ENCODE results near the gene CERS6. TPM values are rescaled to one million over a fixed set of nuclear protein-coding genes. Genes with fewer than 3 reads are reported as not detected.

The CERS6 gene
- total RNA-seq, 4 donors from 2014 or later, result 46.6 to 67.7 (median 53.6) TPM

- no peak for DNase-seq (ENCODE audit: extremely low spot score)
- Histone ChIP-seq H3K4me3 (peak overlapping the region in 1 of 4 donors; percentile 15), H3K4me1 (peaks cover 0 to 11% (median 0%) of the 10 kb centered on the region in 4 donors), H3K9me3 (no peaks in the 10 kb centered on the region), H3K27me3 (no peaks in the 10 kb centered on the region), H3K27ac (replicated peaks in 1 of 4) (no peak overlapping the region), H3K36me3 (peaks cover 0 to 6% (median 0%) of the 10 kb centered on the region in 4 donors)
- TF ChIP-seq, protein P1, sequence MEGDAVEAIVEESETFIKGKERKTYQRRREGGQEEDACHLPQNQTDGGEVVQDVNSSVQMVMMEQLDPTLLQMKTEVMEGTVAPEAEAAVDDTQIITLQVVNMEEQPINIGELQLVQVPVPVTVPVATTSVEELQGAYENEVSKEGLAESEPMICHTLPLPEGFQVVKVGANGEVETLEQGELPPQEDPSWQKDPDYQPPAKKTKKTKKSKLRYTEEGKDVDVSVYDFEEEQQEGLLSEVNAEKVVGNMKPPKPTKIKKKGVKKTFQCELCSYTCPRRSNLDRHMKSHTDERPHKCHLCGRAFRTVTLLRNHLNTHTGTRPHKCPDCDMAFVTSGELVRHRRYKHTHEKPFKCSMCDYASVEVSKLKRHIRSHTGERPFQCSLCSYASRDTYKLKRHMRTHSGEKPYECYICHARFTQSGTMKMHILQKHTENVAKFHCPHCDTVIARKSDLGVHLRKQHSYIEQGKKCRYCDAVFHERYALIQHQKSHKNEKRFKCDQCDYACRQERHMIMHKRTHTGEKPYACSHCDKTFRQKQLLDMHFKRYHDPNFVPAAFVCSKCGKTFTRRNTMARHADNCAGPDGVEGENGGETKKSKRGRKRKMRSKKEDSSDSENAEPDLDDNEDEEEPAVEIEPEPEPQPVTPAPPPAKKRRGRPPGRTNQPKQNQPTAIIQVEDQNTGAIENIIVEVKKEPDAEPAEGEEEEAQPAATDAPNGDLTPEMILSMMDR (IDR thresholded peaks at IDR 0.05), result no peak
- TF ChIP-seq POLR2A (IDR thresholded peaks at IDR 0.05; ENCODE audit: low read depth) (no peak), EP300 (IDR thresholded peaks at IDR 0.05) (no peak)
- intact Hi-C loops (cut with DNase I), result no loop called here
- 52% methylated on average over 10 of the region's 10 CpGs for WGBS
Observed at GRCh38 chr2:168819050-168819715, 363.1 kb downstream of the CERS6 start.

DNA sequence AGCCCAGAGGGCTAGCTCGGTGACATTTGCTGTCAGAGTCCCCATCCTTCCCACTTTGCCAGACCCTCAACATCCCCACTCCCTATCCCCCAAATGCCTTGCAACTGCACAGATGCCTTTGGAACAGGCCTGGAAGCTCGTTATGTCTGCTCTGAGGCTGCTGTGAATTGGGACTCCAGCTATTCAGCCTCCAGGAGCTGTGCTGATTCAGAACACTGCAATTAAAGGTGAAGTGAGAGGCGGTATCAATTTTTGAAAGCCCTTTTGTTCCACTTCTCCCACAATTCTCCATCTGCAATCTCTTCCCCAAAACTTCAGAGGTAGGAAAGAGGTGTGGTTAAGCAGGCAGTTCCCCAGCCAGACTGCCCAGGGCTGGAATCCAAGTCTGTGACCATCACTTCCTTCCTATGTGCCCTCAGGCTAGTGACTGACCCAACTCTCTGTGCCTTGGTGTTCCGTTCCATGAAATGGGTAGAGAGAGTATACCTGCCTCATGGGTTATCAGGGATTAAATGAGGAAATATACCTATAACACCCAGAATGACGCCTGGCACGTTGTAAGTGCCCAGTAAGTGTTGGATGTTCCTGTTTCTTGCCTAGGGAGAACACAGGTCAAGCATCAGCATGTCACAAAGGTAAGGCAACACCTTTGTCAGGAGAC is 363.9 kb downstream of the CERS6 start:
- no peak overlapping the region for H3K27ac ChIP-seq (replicated peaks in 1 of 4)
- DNase-seq (ENCODE audit: extremely low spot score), result no peak
- H3K4me3 ChIP-seq, result no peak overlapping the region
- no peaks in the 10 kb centered on the region for H3K27me3 ChIP-seq
- H3K4me1 ChIP-seq, result peaks cover 0 to 11% (median 0%) of the 10 kb centered on the region in 4 donors
- TF ChIP-seq, protein P1 (IDR thresholded peaks at IDR 0.05), result no peak
- TF ChIP-seq EP300 (IDR thresholded peaks at IDR 0.05), result no peak
- no peak for TF ChIP-seq POLR2A (IDR thresholded peaks at IDR 0.05; ENCODE audit: low read depth)
- no peak for TF ChIP-seq POLR2AphosphoS5 (IDR thresholded peaks at IDR 0.05)
- no peaks in the 10 kb centered on the region for H3K9me3 ChIP-seq
- peaks cover 0 to 13% (median 0%) of the 10 kb centered on the region in 4 donors for H3K36me3 ChIP-seq
- 85% methylated on average over 6 of the region's 6 CpGs for WGBS
- intact Hi-C loops (cut with DNase I), result no loop called here

GRCh38 chr2:168821577-168821976 is 365.5 kb downstream of the CERS6 start:
- Histone ChIP-seq H3K36me3 (peaks cover 0 to 15% (median 0%) of the 10 kb centered on the region in 4 donors), H3K4me3 (no peak overlapping the region), H3K27me3 (no peaks in the 10 kb centered on the region), H3K4me1 (peaks cover 0 to 11% (median 0%) of the 10 kb centered on the region in 4 donors), H3K9me3 (no peaks in the 10 kb centered on the region), H3K27ac (replicated peaks in 1 of 4) (no peak overlapping the region)
- DNase-seq (ENCODE audit: extremely low spot score), result no peak
- TF ChIP-seq, protein P1 (IDR thresholded peaks at IDR 0.05), result no peak
- TF ChIP-seq EP300 (IDR thresholded peaks at IDR 0.05) (no peak), POLR2AphosphoS5 (IDR thresholded peaks at IDR 0.05) (no peak), POLR2A (IDR thresholded peaks at IDR 0.05; ENCODE audit: low read depth) (no peak)
- intact Hi-C loops (cut with DNase I), result no loop called here
- 95% methylated on average over 8 of the region's 8 CpGs for WGBS

- Histone ChIP-seq H3K4me3 (no peak overlapping the region), H3K4me1 (peaks cover 0 to 11% (median 0%) of the 10 kb centered on the region in 4 donors), H3K27ac (replicated peaks in 1 of 4) (no peak overlapping the region), H3K36me3 (peaks cover 0 to 18% (median 0%) of the 10 kb centered on the region in 4 donors), H3K9me3 (no peaks in the 10 kb centered on the region), H3K27me3 (no peaks in the 10 kb centered on the region)
- intact Hi-C loops (cut with DNase I), result no loop called here
- WGBS, result 92% methylated on average over 1 of the region's 1 CpG
- TF ChIP-seq POLR2A (IDR thresholded peaks at IDR 0.05; ENCODE audit: low read depth), result no peak
- no peak for TF ChIP-seq POLR2AphosphoS5 (IDR thresholded peaks at IDR 0.05)
- no peak for TF ChIP-seq EP300 (IDR thresholded peaks at IDR 0.05)
- TF ChIP-seq, protein P1 (IDR thresholded peaks at IDR 0.05), result no peak
- DNase-seq (ENCODE audit: extremely low spot score), result no peak
Observed at GRCh38 chr2:168821992-168822391, 365.9 kb downstream of the CERS6 start.

Small RNA genes within 50 kb of the gene (small RNA-seq; reads per million reads assigned to genes)
- gene MIR4774 (0 reads per million in 3 donors), gene RN7SL813P (0 reads per million in 3 donors), gene RNU6-766P (0 reads per million in 3 donors)

Other genes starting within 250 kb of the CERS6 start
- 10 to 100 TPM; 32.5 to 49.1 (median 41.5) TPM for gene STK39, start 208.7 kb upstream of the CERS6 start, total RNA-seq

Measured in esophagus muscularis mucosa (tissue), 4 donors.